ENCODE results near the gene HBA2.
"Not testable (repeated sequence)": the region's sequence is repeated elsewhere in the genome, so short reads cannot be mapped to it uniquely, and the experiment has no call there.

The HBA2 gene

DNA sequence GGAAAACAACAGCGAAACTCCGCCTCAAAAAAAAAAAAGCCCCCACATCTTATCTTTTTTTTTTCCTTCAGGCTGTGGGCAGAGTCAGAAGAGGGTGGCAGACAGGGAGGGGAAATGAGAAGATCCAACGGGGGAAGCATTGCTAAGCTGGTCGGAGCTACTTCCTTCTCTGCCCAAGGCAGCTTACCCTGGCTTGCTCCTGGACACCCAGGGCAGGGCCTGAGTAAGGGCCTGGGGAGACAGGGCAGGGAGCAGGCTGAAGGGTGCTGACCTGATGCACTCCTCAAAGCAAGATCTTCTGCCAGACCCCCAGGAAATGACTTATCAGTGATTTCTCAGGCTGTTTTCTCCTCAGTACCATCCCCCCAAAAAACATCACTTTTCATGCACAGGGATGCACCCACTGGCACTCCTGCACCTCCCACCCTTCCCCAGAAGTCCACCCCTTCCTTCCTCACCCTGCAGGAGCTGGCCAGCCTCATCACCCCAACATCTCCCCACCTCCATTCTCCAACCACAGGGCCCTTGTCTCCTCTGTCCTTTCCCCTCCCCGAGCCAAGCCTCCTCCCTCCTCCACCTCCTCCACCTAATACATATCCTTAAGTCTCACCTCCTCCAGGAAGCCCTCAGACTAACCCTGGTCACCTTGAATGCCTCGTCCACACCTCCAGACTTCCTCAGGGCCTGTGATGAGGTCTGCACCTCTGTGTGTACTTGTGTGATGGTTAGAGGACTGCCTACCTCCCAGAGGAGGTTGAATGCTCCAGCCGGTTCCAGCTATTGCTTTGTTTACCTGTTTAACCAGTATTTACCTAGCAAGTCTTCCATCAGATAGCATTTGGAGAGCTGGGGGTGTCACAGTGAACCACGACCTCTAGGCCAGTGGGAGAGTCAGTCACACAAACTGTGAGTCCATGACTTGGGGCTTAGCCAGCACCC, 2.6 kb downstream of the HBA2 start:
- no peak for DNase-seq (ENCODE audit: low spot score)

DNA sequence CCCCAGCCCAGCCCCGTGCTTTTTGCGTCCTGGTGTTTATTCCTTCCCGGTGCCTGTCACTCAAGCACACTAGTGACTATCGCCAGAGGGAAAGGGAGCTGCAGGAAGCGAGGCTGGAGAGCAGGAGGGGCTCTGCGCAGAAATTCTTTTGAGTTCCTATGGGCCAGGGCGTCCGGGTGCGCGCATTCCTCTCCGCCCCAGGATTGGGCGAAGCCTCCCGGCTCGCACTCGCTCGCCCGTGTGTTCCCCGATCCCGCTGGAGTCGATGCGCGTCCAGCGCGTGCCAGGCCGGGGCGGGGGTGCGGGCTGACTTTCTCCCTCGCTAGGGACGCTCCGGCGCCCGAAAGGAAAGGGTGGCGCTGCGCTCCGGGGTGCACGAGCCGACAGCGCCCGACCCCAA, 3.3 kb downstream of the HBA2 start:
- not testable (repeated sequence) for DNase-seq (ENCODE audit: low spot score)

DNA sequence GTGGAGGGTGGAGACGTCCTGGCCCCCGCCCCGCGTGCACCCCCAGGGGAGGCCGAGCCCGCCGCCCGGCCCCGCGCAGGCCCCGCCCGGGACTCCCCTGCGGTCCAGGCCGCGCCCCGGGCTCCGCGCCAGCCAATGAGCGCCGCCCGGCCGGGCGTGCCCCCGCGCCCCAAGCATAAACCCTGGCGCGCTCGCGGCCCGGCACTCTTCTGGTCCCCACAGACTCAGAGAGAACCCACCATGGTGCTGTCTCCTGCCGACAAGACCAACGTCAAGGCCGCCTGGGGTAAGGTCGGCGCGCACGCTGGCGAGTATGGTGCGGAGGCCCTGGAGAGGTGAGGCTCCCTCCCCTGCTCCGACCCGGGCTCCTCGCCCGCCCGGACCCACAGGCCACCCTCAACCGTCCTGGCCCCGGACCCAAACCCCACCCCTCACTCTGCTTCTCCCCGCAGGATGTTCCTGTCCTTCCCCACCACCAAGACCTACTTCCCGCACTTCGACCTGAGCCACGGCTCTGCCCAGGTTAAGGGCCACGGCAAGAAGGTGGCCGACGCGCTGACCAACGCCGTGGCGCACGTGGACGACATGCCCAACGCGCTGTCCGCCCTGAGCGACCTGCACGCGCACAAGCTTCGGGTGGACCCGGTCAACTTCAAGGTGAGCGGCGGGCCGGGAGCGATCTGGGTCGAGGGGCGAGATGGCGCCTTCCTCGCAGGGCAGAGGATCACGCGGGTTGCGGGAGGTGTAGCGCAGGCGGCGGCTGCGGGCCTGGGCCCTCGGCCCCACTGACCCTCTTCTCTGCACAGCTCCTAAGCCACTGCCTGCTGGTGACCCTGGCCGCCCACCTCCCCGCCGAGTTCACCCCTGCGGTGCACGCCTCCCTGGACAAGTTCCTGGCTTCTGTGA, 4.1 kb downstream of the HBA2 start, which contains the start of gene HBA1:
Gene HBA1, plus strand, starts transcription at position 204 of the 906 bp plus-strand sequence. Its CDS starts 37 bp downstream, at position 241.
- not testable (repeated sequence) for DNase-seq (ENCODE audit: low spot score)

DNA sequence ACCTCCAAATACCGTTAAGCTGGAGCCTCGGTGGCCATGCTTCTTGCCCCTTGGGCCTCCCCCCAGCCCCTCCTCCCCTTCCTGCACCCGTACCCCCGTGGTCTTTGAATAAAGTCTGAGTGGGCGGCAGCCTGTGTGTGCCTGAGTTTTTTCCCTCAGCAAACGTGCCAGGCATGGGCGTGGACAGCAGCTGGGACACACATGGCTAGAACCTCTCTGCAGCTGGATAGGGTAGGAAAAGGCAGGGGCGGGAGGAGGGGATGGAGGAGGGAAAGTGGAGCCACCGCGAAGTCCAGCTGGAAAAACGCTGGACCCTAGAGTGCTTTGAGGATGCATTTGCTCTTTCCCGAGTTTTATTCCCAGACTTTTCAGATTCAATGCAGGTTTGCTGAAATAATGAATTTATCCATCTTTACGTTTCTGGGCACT, 4.7 kb downstream of the HBA2 start:
- no peak for DNase-seq (ENCODE audit: low spot score)

DNA sequence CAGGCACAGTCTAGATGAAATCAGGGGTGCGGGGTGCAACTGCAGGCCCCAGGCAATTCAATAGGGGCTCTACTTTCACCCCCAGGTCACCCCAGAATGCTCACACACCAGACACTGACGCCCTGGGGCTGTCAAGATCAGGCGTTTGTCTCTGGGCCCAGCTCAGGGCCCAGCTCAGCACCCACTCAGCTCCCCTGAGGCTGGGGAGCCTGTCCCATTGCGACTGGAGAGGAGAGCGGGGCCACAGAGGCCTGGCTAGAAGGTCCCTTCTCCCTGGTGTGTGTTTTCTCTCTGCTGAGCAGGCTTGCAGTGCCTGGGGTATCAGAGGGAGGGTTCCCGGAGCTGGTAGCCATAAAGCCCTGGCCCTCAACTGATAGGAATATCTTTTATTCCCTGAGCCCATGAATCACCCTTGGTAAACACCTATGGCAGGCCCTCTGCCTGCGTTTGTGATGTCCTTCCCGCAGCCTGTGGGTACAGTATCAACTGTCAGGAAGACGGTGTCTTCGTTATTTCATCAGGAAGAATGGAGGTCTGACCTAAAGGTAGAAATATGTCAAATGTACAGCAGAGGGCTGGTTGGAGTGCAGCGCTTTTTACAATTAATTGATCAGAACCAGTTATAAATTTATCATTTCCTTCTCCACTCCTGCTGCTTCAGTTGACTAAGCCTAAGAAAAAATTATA, 5.4 kb downstream of the HBA2 start:
- DNase-seq (ENCODE audit: low spot score): no peak

DNA sequence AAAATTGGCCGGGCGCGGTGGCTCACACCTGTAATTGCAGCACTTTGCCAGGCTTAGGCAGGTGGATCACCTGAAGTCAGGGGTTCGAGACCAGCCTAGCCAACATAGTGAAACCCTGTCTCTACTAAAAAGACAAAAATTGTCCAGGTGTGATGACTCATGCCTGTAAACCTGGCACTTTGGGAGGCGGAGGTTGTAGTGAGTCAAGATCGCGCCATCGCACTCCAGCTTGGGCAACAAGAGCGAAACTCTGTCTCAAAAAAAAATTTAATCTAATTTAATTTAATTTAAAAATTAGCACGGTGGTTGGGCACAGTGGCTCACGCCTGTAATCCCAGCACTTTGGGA, 6.0 kb downstream of the HBA2 start:
- no peak for DNase-seq (ENCODE audit: low spot score)

DNA sequence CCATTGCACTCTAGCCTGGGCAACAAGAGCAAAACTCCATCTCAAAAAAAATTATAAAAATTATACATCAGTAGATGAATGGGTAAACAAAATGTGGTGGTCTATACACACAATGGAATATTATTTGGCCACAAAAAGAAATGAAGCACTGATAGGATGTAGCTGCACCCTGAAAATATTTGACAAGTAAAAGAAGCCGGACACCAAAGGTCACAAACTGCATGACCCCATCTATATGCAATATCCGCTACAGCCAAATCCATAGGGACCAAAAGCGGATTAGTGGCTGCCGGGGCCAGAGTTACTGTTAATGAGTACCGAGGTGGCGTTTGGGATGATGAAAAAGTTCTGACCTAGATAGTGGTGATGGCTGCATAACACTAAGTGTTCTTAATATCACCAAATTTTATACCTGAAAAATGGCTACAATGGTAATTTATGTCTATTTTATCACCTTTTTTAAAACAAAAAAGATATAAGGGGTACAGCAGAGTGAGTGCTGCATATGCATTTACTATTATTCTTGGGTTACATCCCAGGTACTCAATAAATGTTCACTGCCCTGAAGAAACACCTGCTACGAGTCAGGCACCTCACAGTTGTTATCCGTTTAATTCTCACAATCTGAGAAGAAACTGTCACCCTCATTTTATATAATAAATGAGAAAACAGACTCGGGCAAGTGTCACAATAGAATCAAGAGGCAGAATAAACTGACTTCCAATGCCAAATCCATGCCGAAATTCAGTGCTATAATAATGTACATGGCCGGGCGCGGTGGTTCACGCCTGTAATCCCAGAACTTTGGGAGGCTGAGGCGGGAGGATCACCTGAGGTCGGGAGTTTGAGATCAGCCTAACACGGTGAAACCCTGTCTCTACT, 6.8 kb downstream of the HBA2 start:
- DNase-seq (ENCODE audit: low spot score): no peak

DNA sequence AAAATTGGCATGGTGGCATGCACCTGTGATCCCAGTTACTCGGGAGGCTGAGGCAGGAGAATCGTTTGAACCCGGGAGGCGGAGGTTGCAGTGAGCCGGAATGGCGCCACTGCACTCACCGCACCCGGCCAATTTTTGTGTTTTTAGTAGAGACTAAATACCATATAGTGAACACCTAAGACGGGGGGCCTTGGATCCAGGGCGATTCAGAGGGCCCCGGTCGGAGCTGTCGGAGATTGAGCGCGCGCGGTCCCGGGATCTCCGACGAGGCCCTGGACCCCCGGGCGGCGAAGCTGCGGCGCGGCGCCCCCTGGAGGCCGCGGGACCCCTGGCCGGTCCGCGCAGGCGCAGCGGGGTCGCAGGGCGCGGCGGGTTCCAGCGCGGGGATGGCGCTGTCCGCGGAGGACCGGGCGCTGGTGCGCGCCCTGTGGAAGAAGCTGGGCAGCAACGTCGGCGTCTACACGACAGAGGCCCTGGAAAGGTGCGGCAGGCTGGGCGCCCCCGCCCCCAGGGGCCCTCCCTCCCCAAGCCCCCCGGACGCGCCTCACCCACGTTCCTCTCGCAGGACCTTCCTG, 7.5 kb downstream of the HBA2 start, which contains the start of gene HBQ1:
Gene HBQ1, plus strand, starts transcription at position 359 of the 575 bp plus-strand sequence. Its CDS starts 28 bp downstream, at position 387.
- DNase-seq (ENCODE audit: low spot score): no peak

DNA sequence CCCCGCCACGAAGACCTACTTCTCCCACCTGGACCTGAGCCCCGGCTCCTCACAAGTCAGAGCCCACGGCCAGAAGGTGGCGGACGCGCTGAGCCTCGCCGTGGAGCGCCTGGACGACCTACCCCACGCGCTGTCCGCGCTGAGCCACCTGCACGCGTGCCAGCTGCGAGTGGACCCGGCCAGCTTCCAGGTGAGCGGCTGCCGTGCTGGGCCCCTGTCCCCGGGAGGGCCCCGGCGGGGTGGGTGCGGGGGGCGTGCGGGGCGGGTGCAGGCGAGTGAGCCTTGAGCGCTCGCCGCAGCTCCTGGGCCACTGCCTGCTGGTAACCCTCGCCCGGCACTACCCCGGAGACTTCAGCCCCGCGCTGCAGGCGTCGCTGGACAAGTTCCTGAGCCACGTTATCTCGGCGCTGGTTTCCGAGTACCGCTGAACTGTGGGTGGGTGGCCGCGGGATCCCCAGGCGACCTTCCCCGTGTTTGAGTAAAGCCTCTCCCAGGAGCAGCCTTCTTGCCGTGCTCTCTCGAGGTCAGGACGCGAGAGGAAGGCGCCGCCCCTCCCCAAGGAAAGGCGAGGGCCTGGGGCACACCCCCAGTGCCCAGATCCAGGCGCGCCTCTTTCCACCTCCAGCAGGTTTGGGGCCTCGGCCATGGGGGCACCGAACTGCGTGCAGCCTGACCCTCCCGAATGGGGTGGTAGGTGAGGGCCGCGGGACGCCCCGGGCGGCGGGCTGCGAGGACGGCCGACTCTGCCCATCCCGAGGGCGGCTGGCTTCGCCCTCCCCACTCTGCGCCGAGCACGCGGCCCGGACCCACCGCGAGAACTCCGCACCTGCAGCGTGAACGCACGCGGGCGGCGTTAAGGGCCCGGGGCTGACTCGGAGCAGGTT, 8.2 kb downstream of the HBA2 start:
- no peak for DNase-seq (ENCODE audit: low spot score)

DNA sequence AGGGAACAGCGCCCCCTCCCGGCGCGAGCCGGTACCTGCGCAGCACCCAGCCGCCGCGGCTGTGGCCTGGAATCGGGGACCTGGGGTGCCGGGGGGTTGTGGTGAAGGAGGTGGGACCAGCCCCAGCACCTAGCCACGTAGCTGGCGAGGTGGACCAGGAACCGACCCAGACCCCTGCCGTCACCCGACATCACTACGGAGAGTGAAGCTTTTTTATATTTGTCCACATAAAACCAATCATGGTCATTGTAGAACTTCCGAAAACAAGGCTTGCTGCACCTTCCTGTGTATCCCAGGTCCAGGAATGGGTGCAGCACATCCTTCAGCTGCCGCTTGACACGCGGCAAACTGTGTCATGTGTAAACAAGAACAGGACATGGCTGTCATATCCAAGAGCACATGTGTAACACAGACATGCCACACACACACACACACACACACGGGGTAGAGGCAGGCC, 8.9 kb downstream of the HBA2 start:
- DNase-seq (ENCODE audit: low spot score): peak; percentile 85

DNA sequence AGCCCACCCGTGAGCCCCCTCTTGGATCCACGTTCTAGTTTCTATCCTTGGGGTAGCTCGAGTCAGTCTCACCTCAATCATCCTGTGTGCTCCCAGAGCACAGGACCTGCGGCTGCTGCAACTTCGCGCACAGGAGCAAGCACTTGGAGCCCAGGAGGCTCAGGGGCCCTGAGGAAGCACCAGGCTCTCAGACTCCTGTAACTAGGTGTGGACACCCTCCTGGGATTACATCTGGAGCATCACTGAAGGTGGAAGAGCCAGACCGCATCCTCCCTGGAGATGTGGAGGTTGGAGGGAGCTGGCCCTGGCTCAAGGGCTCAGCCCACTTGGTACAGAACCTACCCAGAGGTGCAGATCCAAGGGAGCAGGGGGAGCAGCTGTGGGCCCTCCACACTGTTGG, 10.3 kb downstream of the HBA2 start:
- no peak for DNase-seq (ENCODE audit: low spot score)

DNA sequence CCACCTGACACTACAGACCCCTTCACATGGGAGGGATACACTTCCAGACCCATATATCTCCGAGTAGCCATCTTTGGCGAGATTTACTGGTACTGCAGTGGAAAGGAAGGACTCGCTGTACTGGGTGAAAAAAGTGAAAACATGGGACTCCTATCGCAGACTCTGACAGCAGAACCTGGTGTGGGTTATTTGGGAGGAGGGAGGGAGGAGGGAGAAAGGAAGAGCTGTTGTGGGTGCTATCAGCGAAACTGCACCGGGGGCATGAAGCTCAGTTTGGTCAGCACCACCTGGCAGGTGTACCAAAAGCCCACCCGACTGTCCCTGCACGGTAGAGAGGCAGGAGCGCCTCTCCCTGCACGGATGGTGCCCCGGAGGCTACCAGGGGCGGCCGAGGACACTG, 12.5 kb downstream of the HBA2 start:
- no peak for DNase-seq (ENCODE audit: low spot score)

DNA sequence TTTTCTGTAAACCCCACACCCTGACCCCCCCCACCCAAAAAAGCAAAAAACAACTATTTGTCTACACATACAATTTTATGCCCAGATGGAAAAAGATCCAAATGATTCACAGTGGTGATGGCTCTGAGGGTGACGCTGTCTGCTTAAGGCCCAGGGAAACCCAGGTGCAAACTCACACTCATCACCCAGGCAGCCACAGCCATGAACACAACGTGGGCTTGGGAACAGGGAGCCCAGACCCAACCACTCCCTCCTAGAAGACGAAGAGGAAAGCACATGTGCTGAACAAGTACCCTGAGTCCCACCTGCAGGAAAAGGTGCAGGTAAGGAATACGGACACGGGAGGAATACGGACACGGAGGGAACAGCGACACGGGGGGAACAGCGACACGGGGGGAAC, 13.0 kb downstream of the HBA2 start:
- no peak for DNase-seq (ENCODE audit: low spot score)

DNA sequence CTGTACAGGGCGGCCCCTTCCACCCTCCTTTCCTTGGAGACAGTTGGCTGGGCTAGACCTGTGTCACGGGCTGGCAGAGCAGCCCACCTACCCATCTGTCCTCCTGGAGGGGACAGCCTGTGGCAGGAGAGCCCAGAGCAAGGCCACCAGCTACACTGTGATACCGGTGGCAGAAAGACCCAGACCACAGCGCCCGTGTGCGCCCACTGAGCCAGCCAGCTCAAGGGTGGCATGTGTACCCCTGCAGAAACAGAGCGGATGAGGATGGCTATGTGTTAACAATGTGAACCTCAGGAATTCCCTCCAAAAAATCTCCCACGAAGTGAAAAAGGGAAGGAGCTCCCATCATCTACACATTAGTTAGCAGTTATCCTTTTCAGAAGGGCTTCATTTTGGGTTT, 14.7 kb downstream of the HBA2 start:
- no peak for DNase-seq (ENCODE audit: low spot score)

DNA sequence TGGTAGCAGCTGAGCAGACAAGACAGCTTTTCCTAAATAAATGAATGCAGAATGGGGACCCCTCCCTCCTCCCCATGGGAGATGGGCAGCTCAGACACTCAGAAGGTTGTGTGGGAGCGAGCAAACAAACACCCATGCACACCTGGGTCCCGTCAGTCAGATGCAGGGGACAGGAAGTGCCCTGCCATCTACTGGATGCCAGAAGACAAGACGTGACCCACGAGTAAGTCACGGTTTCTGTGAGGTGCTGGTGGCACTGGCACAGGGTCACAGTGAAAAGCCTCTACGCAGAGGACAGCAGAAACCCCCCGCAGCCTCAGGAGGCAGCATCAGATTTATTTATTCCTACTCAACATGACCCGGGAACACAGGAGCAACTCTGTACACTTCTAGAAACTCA, 16.0 kb downstream of the HBA2 start:
- DNase-seq (ENCODE audit: low spot score): no peak

DNA sequence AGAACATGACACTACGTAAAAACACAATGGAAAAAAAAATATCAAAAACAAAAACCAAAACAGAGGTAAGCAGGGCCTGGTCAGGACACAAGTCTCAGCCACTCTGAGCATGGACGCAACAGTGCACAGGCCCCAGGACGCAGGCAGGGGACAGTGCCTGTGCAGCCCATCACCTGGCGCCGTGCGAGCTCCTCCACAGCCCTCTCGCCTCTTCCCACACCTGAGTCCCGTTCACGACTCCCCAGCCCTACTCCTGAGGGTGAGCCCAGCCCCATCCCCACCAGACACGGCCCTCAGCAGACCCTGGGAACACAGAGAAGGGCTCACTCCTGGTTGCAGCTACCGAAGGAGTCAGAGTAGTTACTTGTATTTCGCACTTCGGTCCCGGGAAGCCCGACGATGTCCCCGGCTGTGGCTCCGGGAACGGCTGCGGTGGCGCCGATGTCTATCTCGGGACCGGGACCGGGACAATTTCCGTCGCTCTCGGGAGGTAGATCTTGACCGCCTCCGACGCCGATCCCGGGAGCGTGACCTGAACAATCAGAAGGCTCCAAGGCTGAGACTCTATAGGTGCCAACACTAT, 17.0 kb downstream of the HBA2 start:
- no peak for DNase-seq (ENCODE audit: low spot score)

DNA sequence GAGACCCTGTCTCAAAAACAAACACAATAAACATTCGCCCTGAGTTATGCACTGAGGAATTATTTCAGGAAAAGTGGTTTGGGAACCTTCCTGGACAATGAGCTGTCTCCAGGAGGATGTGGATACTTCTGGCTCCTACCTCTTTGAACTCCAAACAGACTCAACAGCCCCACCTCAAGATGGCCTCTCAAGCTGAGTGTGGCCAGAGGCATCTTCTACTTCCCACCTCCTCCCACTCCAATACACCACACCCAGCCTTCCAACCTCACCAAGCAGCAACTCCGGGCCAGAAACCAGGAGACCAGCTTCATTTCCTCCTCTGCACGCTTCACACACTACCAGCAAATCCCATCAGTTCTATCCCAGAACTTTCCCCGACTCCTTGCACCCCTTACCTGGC, 19.2 kb downstream of the HBA2 start:
- DNase-seq (ENCODE audit: low spot score): no peak

DNA sequence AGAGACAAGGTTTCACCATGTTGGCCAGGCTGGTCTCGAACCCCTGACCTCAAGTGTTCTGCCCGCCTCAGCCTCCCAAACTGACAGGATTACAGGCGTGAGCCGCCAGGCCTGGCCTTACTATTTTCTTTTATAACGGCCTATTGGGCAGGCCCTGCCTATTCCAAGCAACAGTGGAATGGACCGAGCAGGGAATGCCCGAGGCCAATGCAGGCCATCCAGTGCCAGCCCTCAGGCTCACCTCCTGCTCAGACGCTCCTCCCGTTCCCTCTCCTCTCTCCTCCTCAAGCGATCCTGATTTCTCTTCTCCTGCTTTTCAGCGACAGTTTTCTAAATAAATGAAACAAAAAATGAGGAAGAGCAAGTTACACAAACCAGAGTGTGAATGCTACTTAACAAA, 20.0 kb downstream of the HBA2 start:
- no peak for DNase-seq (ENCODE audit: low spot score)

DNA sequence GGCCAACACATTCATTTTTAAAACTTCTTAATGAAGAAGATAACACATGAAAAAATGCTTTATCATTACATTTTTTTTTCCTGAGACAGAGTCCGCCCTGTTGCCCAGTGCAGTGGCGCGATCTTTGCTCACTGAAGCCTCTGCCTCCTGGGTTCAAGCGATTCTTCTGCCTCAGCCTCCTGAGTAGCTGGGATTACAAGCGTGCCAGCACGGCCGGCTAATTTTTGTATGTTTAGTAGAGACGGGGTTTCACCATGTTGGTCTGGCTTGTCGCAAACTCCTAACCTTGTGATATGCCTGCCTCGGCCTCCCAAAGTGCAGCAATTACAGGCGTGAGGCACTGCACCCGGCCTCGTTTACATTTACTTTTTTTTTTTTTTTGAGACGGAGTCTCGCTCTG, 20.8 kb downstream of the HBA2 start:
- DNase-seq (ENCODE audit: low spot score): no peak

Measured in left forelimb (tissue), 1 donor.